Neuronal stem cell (in vitro differentiated cells): ENCODE results near the gene MALRD1.

ENCODE experiments used
- DNase-seq: peaks from one replicate; pipeline ENCODE4 v3.0.0-alpha.2; 2013; ENCODE audit warnings: low spot score
- H2AFZ ChIP-seq: one replicate; pipeline ENCODE4 v1.6.1; 2013; ENCODE audit warnings: mild to moderate bottlenecking, low read length, inconsistent platforms
- H2AK5ac ChIP-seq: 2 replicates; pipeline ENCODE4 v1.6.1; 2013; ENCODE audit warnings: low read depth, mild to moderate bottlenecking, inconsistent platforms, low read length, moderate library complexity, mixed read lengths
- H2BK120ac ChIP-seq: 2 replicates; pipeline ENCODE4 v1.6.1; 2013; ENCODE audit warnings: low read depth, mild to moderate bottlenecking, inconsistent platforms, low read length, moderate library complexity, mixed read lengths
- H2BK12ac ChIP-seq: one replicate; pipeline ENCODE4 v1.6.1; 2013; ENCODE audit warnings: low read length, inconsistent platforms
- H2BK15ac ChIP-seq: 2 replicates; pipeline ENCODE4 v1.6.1; 2013; ENCODE audit warnings: mild to moderate bottlenecking, low read length, inconsistent platforms, mixed read lengths
- H2BK5ac ChIP-seq: one replicate; pipeline ENCODE4 v1.6.1; 2013; ENCODE audit warnings: inconsistent platforms, mild to moderate bottlenecking, low read length, moderate library complexity
- H3K14ac ChIP-seq: one replicate; pipeline ENCODE4 v1.6.1; 2013; ENCODE audit warnings: low read length, inconsistent platforms
- H3K18ac ChIP-seq: 2 replicates; pipeline ENCODE4 v1.6.1; 2013; ENCODE audit warnings: low read length, inconsistent platforms
- H3K23ac ChIP-seq: 2 replicates; pipeline ENCODE4 v1.6.1; 2013; ENCODE audit warnings: low read depth, mild to moderate bottlenecking, mixed read lengths, low read length, inconsistent platforms; ENCODE audit not compliant: poor library complexity
- H3K27ac ChIP-seq: replicated peaks from 3 replicates; pipeline ENCODE4 v1.5.1; 2013; ENCODE audit warnings: low read length, inconsistent platforms
- H3K27me3 ChIP-seq, 3 experiments: 2 replicates each; pipeline ENCODE4 v1.6.1; 2013; ENCODE audit warnings: low read length in 3 of 3, mild to moderate bottlenecking in 2 of 3, inconsistent platforms in 1 of 3, low read depth in 1 of 3, mixed read lengths in 1 of 3, moderate library complexity in 1 of 3; ENCODE audit not compliant: control insufficient read depth in 3 of 3, insufficient read depth in 3 of 3
- H3K36me3 ChIP-seq, 2 donors: replicated peaks in 1 of 2; 2 replicates each; pipeline ENCODE4 v1.6.1; 2013; ENCODE audit warnings: low read length in 2 of 2; ENCODE audit not compliant: control insufficient read depth in 2 of 2, insufficient read depth in 2 of 2
- H3K4ac ChIP-seq: 2 replicates; pipeline ENCODE4 v1.6.1; 2013; ENCODE audit warnings: inconsistent platforms, mild to moderate bottlenecking, low read length, moderate library complexity
- H3K4me1 ChIP-seq, 2 donors: 1 replicate in 1 of 2; 2 replicates in 1 of 2; pipeline ENCODE4 v1.6.1; 2013; ENCODE audit warnings: low read length in 2 of 2, low read depth in 1 of 2; ENCODE audit not compliant: control insufficient read depth in 2 of 2, insufficient read depth in 1 of 2
- H3K4me2 ChIP-seq: one replicate; pipeline ENCODE4 v1.6.1; 2013; ENCODE audit warnings: mild to moderate bottlenecking, low read length, inconsistent platforms; ENCODE audit not compliant: insufficient read depth, poor library complexity, severe bottlenecking
- H3K4me3 ChIP-seq, 2 donors: 2 replicates each; pipeline ENCODE4 v1.5.1; 2013; ENCODE audit warnings: low read length in 2 of 2, mild to moderate bottlenecking in 2 of 2, inconsistent platforms in 1 of 2, moderate library complexity in 1 of 2
- H3K79me1 ChIP-seq: one replicate; pipeline ENCODE4 v1.6.1; 2013; ENCODE audit warnings: low read depth, mild to moderate bottlenecking, inconsistent platforms, low read length, moderate library complexity
- H3K9ac ChIP-seq: one replicate; pipeline ENCODE4 v1.6.1; 2013; ENCODE audit warnings: mild to moderate bottlenecking, low read depth, low read length, inconsistent platforms; ENCODE audit not compliant: poor library complexity
- H3K9me3 ChIP-seq, 2 donors: replicated peaks in 1 of 2; 2 replicates each; pipeline versions ENCODE3 to v1.6.1; 2013; ENCODE audit warnings: low read length in 2 of 2, mild to moderate bottlenecking in 2 of 2, inconsistent platforms in 1 of 2, low read depth in 1 of 2, mixed read lengths in 1 of 2, moderate library complexity in 1 of 2; ENCODE audit not compliant: control insufficient read depth in 2 of 2, insufficient read depth in 1 of 2
- H4K8ac ChIP-seq: one replicate; pipeline ENCODE4 v1.6.1; 2013; ENCODE audit warnings: low read depth, mild to moderate bottlenecking, inconsistent platforms, low read length, moderate library complexity
- H4K91ac ChIP-seq: one replicate; pipeline ENCODE4 v1.6.1; 2013; ENCODE audit warnings: low read length, low read depth, mild to moderate bottlenecking, inconsistent platforms; ENCODE audit not compliant: poor library complexity
- WGBS, 2 donors: extraction: QIAGEN DNeasy Blood & Tissue Kit; methylation state at CpG; one replicate each; pipeline ENCODE4 v1.1.7; 2013; ENCODE audit warnings: missing lambda C conversion rate in 2 of 2, mixed read lengths in 1 of 2; ENCODE audit not compliant: insufficient read length in 2 of 2, insufficient replicate concordance in 1 of 2; ENCODE audit errors: extremely low coverage in 2 of 2; 5-methylcytosine and 5-hydroxymethylcytosine counted together

MALRD1 gene

DNA sequence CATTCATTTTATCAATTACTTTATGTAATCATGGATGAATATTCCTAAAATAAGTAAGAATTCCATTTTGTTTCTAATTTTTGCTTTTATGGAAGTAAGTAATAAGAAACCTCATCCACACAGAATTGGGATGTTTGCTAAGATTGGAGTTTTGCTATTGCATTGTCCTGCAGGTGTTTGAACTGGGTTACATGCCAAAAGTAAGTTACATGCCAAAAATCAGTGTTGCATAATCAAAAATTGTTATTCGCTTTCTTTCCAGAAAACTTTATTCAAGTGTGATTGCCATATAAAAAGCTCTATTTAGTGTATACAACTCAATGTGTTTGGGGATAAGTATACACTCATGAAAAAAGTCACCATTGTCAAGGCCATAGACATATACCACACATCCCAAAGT, 420.9 kb downstream of the MALRD1 start:
- Histone ChIP-seq H3K4me2 (no peak overlapping the region), H2AFZ (no peak overlapping the region), H2BK12ac (no peak overlapping the region), H3K36me3 (no peaks in the 10 kb centered on the region), H2AK5ac (no peak overlapping the region), H3K14ac (no peak overlapping the region), H3K27me3 (no peaks in the 10 kb centered on the region), H4K91ac (no peak overlapping the region), H3K23ac (no peak overlapping the region), H3K79me1 (no peaks in the 10 kb centered on the region), H3K9ac (no peak overlapping the region), H2BK120ac (no peak overlapping the region), H4K8ac (no peak overlapping the region), H3K18ac (no peak overlapping the region), H2BK5ac (no peak overlapping the region), H3K4ac (no peak overlapping the region), H3K27ac (no peak overlapping the region), H3K4me1 (no peaks in the 10 kb centered on the region), H2BK15ac (no peak overlapping the region), H3K4me3 (no peak overlapping the region), H3K9me3 (no peaks in the 10 kb centered on the region)
- DNase-seq: no peak
- WGBS, 2 donors: no CpG with 5 or more reads among the region's 1 CpG

DNA sequence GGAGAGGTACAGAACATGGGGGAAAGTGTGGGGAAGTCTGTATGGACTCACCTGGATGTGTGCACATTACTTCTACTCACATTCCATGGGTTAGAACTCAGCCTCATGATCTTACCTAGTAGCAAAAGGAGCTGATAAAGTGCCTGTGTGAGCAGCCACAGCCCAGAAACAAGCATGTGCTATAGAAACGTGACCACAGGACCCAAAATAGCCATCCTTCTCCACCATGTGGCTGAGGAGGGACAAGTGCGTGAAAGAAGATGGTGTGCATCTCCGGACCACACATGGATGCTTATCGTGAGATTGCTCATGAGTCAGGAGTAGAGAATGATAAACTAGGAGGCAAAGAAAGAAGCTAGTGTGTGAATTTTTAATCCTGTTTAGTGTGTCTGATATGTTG, 431.3 kb downstream of the MALRD1 start:
- Histone ChIP-seq H3K4ac (no peak overlapping the region), H3K14ac (no peak overlapping the region), H4K91ac (no peak overlapping the region), H3K4me3 (no peak overlapping the region), H3K36me3 (no peaks in the 10 kb centered on the region), H3K9me3 (no peaks in the 10 kb centered on the region), H3K4me1 (no peaks in the 10 kb centered on the region), H3K9ac (peak overlapping the region; percentile 27), H2BK12ac (no peak overlapping the region), H2BK15ac (no peak overlapping the region), H2AK5ac (no peak overlapping the region), H3K18ac (no peak overlapping the region), H2BK5ac (no peak overlapping the region), H2BK120ac (no peak overlapping the region), H3K4me2 (no peak overlapping the region), H4K8ac (no peak overlapping the region), H3K79me1 (no peaks in the 10 kb centered on the region), H2AFZ (no peak overlapping the region), H3K27ac (no peak overlapping the region), H3K23ac (no peak overlapping the region), H3K27me3 (no peaks in the 10 kb centered on the region)
- WGBS, 2 donors: no CpG with 5 or more reads among the region's 4 CpGs
- DNase-seq: no peak

DNA sequence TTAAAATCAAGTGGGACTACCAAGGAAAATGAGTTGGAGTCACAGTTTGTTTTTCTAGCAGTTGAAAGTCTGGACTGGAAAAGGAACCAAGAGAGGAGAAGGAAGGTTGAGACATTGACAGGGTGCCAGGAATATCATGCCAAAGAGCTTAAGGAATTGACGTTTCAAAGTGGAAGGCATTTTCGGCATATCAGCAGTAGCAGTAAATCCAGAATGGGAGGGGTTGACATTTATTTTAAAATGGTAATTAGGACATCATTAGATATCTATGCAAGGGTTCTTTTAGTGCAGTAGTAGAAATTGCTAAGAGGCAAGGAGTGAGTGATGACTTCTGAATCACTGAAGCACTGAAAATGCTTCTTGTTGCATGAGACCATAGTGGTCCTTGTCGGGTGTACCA, 431.8 kb downstream of the MALRD1 start:
- H2BK15ac ChIP-seq: no peak overlapping the region
- no peaks in the 10 kb centered on the region for H3K79me1 ChIP-seq
- H3K4me1 ChIP-seq: no peaks in the 10 kb centered on the region
- H3K27me3 ChIP-seq: no peaks in the 10 kb centered on the region
- no peak overlapping the region for H2BK5ac ChIP-seq
- no peak overlapping the region for H3K23ac ChIP-seq
- no CpG with 5 or more reads among the region's 3 CpGs for WGBS, 2 donors
- H2BK12ac ChIP-seq: no peak overlapping the region
- H4K91ac ChIP-seq: no peak overlapping the region
- no peak overlapping the region for H2AFZ ChIP-seq
- H3K4ac ChIP-seq: no peak overlapping the region
- DNase-seq: no peak
- no peaks in the 10 kb centered on the region for H3K36me3 ChIP-seq
- H4K8ac ChIP-seq: no peak overlapping the region
- H2BK120ac ChIP-seq: no peak overlapping the region
- no peak overlapping the region for H3K4me3 ChIP-seq
- no peak overlapping the region for H3K27ac ChIP-seq
- no peak overlapping the region for H3K14ac ChIP-seq
- H2AK5ac ChIP-seq: no peak overlapping the region
- no peak overlapping the region for H3K4me2 ChIP-seq
- no peaks in the 10 kb centered on the region for H3K9me3 ChIP-seq
- H3K9ac ChIP-seq: no peak overlapping the region
- no peak overlapping the region for H3K18ac ChIP-seq

DNA sequence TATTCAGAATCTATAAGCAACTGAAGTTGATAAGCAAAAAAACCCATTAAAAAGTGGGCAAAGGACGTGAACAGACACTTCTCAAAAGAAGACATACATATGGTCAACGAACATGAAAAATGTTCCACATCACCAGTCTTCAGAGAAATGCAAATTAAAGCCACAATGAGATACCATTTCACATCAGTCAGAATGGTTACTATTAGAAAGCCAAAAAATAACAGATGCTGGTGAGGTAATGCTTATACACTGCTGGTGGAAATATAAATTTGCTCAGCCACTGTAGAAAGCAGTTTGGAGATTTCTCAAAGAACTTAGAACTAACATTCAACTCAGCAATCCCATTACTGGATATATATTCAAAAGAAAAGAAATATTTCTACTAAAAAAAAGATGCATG, 434.8 kb downstream of the MALRD1 start:
- WGBS, 2 donors: no CpG with 5 or more reads among the region's 2 CpGs
- no peak overlapping the region for H2AFZ ChIP-seq

More for the DNA sequence above, 434.8 kb downstream of the MALRD1 start:
- Histone ChIP-seq H4K91ac (no peak overlapping the region), H2BK15ac (no peak overlapping the region), H3K36me3 (no peaks in the 10 kb centered on the region), H3K9me3 (no peaks in the 10 kb centered on the region), H3K79me1 (no peaks in the 10 kb centered on the region), H2BK120ac (no peak overlapping the region), H3K9ac (no peak overlapping the region), H3K23ac (no peak overlapping the region), H3K14ac (no peak overlapping the region), H3K18ac (no peak overlapping the region), H3K27ac (no peak overlapping the region), H3K4ac (no peak overlapping the region), H2BK12ac (no peak overlapping the region), H2BK5ac (no peak overlapping the region), H4K8ac (no peak overlapping the region), H3K27me3 (no peaks in the 10 kb centered on the region), H3K4me2 (no peak overlapping the region), H2AK5ac (no peak overlapping the region), H3K4me1 (no peaks in the 10 kb centered on the region), H3K4me3 (no peak overlapping the region)
- no peak for DNase-seq
